Tibial artery (tissue), 4 donors: ENCODE data around the gene NT5DC4.

Experiments used
- DNase-seq, 2 donors: peaks; one replicate each; pipeline ENCODE4 v3.0.0-alpha.2; 2019
- H3K27ac ChIP-seq, 2 donors: fragments of 200-600 bp; sonication (generic) in 1 of 2; 1 replicate in 1 of 2; 2 replicates in 1 of 2; pipeline ENCODE4 v1.5.1; 2018 to 2019; ENCODE audit warnings: mild to moderate bottlenecking in 1 of 2
- H3K27me3 ChIP-seq, 2 donors: fragments of 200-600 bp; sonication (generic) in 1 of 2; one replicate each; pipeline versions ENCODE4 v1.5.1 to v1.6.0; 2016 to 2019
- H3K36me3 ChIP-seq, 3 donors: fragments of 200-600 bp; sonication (generic) in 2 of 3; one replicate each; pipeline ENCODE4 v1.5.1; 2016 to 2019; ENCODE audit warnings: mild to moderate bottlenecking in 2 of 3
- H3K4me1 ChIP-seq, 4 donors: fragments of 200-600 bp; sonication (generic) in 2 of 4; 1 replicate in 3 of 4; 2 replicates in 1 of 4; pipeline ENCODE4 v1.5.1; 2016 to 2019
- H3K4me3 ChIP-seq, 2 donors: fragments of 200-600 bp; sonication (generic) in 1 of 2; 1 replicate in 1 of 2; 2 replicates in 1 of 2; pipeline ENCODE4 v1.5.1; 2018 to 2019; ENCODE audit warnings: mild to moderate bottlenecking in 2 of 2
- H3K9me3 ChIP-seq, 3 donors: fragments of 200-600 bp; sonication (generic) in 1 of 3; one replicate each; pipeline ENCODE4 v1.5.1; 2016 to 2019
- intact Hi-C: fragments of 100-400 bp; cut with DNase I; formaldehyde crosslinking; loops from one replicate; pipeline ENCODE4 v1.15.0; 2023; ENCODE audit warnings: low total_unique reads
- TF ChIP-seq, protein P1 (sequence below), 2 experiments: fragments of 200-600 bp in 1 of 2; fragments of 450-650 bp in 1 of 2; IDR thresholded peaks; one replicate each; pipeline ENCODE4 v1.5.1; 2017 to 2019; ENCODE audit warnings: antibody characterized with exemption in 2 of 2, mild to moderate bottlenecking in 1 of 2, moderate library complexity in 1 of 2

The NT5DC4 gene

DNA sequence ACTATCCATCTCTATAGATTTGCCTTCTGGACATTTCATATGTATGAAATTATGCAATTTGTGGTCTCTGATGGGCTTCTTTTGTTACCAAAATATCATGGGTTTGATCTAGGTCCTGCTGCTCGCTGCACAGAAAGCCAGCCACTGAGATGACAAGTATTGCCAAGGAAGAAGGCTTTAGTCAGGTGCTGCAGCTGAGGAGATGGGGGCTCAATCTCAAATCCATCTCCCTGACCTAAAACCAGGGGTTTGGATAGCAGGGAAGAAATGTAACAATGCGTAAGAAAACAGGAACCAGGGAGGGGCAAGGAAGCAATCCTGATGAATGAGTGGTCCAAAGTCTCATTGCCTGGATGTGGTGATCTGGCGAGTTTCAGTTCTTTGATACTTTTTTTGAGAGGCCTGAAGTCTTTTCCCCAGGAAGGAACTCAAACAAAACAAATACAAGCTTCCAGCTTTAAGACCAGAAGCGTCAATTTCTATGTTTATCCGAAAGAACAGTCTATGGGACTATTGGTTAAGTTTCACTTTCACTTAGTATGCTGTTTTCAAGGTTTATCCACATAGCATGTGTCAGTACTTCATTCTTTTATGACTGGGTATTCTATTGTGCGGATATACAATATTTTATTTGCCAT lies 47.0 kb downstream of the NT5DC4 start:
- H3K4me1 ChIP-seq, result peaks cover 0 to 14% (median 9%) of the 10 kb centered on the region in 4 donors
- intact Hi-C loops, result no loop called here
- TF ChIP-seq, protein P1, sequence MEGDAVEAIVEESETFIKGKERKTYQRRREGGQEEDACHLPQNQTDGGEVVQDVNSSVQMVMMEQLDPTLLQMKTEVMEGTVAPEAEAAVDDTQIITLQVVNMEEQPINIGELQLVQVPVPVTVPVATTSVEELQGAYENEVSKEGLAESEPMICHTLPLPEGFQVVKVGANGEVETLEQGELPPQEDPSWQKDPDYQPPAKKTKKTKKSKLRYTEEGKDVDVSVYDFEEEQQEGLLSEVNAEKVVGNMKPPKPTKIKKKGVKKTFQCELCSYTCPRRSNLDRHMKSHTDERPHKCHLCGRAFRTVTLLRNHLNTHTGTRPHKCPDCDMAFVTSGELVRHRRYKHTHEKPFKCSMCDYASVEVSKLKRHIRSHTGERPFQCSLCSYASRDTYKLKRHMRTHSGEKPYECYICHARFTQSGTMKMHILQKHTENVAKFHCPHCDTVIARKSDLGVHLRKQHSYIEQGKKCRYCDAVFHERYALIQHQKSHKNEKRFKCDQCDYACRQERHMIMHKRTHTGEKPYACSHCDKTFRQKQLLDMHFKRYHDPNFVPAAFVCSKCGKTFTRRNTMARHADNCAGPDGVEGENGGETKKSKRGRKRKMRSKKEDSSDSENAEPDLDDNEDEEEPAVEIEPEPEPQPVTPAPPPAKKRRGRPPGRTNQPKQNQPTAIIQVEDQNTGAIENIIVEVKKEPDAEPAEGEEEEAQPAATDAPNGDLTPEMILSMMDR (IDR thresholded peaks at IDR 0.05), result no peak
- peak overlapping the region in 1 of 2 donors; percentile 26 for H3K4me3 ChIP-seq
- H3K27me3 ChIP-seq, result no peaks in the 10 kb centered on the region
- H3K36me3 ChIP-seq, result no peaks in the 10 kb centered on the region
- peak overlapping the region in 1 of 2 donors; percentile 14 for H3K27ac ChIP-seq
- H3K9me3 ChIP-seq, result no peaks in the 10 kb centered on the region
- no peak for DNase-seq

DNA sequence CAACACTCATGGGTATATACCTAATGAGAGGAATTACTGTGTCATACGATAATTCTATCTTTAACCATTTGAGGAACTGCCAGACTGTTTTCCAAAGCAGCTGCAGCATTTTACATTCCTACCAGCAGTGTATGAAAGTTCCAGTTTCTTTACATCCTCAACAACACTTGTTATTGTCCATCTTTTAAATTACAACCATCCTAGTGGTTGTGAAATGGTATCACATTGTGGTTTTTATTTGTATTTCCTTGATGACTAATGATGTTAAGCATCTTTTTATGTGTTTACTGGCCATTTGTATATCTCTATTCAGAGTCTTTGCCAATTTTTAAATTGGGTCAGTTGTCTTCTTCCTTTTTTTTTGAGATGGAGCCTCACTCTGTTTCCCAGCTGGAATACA lies 47.6 kb downstream of the NT5DC4 start:
- intact Hi-C loops, result no loop called here
- H3K4me1 ChIP-seq, result peaks cover 0 to 14% (median 9%) of the 10 kb centered on the region in 4 donors
- no peaks in the 10 kb centered on the region for H3K36me3 ChIP-seq
- no peaks in the 10 kb centered on the region for H3K9me3 ChIP-seq
- H3K27ac ChIP-seq, result no peak overlapping the region
- TF ChIP-seq, protein P1 (IDR thresholded peaks at IDR 0.05), result no peak
- H3K27me3 ChIP-seq, result no peaks in the 10 kb centered on the region
- no peak overlapping the region for H3K4me3 ChIP-seq
- DNase-seq, result no peak

DNA sequence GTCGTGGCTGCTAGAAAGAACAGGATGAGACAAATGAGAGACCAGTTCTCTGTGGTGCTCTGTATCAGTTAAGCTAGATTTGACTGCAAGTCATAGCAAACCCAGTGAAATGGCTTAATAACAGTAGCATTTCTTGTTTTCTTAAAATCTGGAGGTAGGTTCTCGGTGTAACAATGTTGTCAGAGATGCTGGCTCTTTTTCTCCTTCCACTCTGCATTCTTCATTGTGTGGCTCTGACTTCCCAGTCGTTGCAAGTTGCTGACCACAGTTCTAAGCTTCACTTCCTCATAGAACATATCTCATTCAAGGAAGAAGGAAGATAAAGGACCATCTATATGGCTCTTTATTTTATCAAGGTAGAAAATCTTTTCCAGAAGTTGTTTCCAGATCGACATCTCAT lies 51.5 kb downstream of the NT5DC4 start:
- Histone ChIP-seq H3K27ac (no peak overlapping the region), H3K9me3 (no peaks in the 10 kb centered on the region)
- no peak for DNase-seq

DNA sequence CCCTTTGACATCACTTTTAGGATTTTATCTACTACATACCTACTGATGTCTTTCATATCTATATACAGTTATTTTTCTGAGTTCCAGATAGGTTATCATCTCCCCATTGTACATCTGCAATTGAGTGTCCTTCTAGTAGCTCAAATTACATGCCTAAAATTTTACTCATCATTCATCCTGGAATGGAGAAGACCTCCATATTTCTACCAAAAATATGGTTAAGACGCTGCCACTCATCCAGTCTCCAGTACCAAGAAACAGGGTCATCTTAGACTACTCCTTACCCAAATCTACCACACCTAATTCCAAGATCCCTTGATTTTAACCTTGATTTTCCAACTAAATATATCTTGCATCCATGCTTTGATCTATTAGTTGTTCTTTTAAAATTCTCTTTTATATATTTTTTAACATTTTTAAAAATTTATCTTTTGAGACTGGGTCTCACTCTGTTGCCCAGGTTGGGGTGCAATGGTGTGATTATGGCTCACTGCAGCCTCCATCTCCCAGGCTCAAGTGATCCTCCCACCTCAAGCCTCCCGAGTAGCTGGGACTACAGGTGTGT lies 52.2 kb downstream of the NT5DC4 start:
- no peak for DNase-seq
- Histone ChIP-seq H3K27me3 (no peaks in the 10 kb centered on the region), H3K9me3 (no peaks in the 10 kb centered on the region), H3K27ac (no peak overlapping the region), H3K36me3 (no peaks in the 10 kb centered on the region), H3K4me1 (no peaks in the 10 kb centered on the region), H3K4me3 (no peak overlapping the region)
- TF ChIP-seq, protein P1 (IDR thresholded peaks at IDR 0.05), result no peak
- intact Hi-C loops, result no loop called here

More for the DNA sequence above, 51.5 kb downstream of the NT5DC4 start:
- no peaks in the 10 kb centered on the region for H3K27me3 ChIP-seq
- intact Hi-C loops, result no loop called here
- TF ChIP-seq, protein P1 (IDR thresholded peaks at IDR 0.05), result no peak
- H3K36me3 ChIP-seq, result no peaks in the 10 kb centered on the region
- H3K4me3 ChIP-seq, result no peak overlapping the region
- no peaks in the 10 kb centered on the region for H3K4me1 ChIP-seq

DNA sequence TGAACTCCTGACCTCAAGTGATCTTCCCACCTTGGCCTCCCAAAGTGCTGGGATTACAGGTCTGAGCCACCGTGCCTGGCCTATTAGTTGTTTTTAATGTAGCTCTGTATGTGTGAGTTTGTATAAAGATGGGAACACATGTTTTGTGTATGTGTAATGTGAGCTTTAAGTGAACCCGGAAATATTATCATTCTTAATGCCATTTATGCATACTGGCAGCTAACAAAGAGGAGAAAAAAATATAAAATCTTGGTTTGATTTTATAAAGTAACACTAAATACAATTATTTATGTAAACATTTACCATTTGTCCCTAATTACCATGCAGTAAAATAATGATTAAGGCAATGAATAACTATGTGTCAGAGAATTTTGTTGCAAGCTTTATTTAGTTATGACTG lies 52.7 kb downstream of the NT5DC4 start:
- H3K36me3 ChIP-seq, result no peaks in the 10 kb centered on the region
- no peak overlapping the region for H3K4me3 ChIP-seq
- H3K4me1 ChIP-seq, result no peaks in the 10 kb centered on the region
- no peaks in the 10 kb centered on the region for H3K27me3 ChIP-seq
- H3K9me3 ChIP-seq, result no peaks in the 10 kb centered on the region
- intact Hi-C loops, result no loop called here
- no peak overlapping the region for H3K27ac ChIP-seq
- DNase-seq, result no peak
- TF ChIP-seq, protein P1 (IDR thresholded peaks at IDR 0.05), result no peak
